HG03378 (cell line): ENCODE results near the gene TAS2R42.
A peak's percentile ranks its signal among the peaks of the same experiment; 100 is the strongest.

ENCODE experiments used
- ATAC-seq: cut with Tn5 transposase; IDR thresholded peaks from one replicate; pipeline ENCODE4 v1.9.1; 2021; ENCODE audit warnings: mild to moderate bottlenecking, moderate library complexity; ENCODE audit not compliant: unreplicated experiment

Gene TAS2R42, protein sequence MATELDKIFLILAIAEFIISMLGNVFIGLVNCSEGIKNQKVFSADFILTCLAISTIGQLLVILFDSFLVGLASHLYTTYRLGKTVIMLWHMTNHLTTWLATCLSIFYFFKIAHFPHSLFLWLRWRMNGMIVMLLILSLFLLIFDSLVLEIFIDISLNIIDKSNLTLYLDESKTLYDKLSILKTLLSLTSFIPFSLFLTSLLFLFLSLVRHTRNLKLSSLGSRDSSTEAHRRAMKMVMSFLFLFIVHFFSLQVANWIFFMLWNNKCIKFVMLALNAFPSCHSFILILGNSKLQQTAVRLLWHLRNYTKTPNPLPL

DNA sequence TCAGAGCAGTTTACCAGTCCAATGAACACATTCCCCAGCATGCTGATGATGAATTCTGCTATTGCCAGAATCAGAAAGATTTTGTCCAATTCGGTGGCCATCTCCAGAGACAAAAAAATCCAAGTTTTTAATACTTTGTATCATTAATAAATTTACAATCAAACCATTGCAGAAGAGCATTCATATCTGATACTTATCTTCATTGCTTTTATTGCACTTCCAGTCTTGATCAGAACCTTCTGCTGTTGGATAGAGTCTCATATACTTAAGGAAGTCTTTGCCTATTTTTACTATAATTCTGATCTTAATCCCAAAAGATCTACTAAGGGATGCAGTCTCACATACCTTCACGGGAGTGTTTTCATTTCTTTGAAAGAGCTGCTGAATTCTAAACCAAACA lies at the start of gene TAS2R42:
Gene TAS2R42 (minus strand): TSS at position 101 of the 400 bp plus-strand sequence. CDS start 0 bp downstream, at position 101.
- ATAC-seq, result no peak

DNA sequence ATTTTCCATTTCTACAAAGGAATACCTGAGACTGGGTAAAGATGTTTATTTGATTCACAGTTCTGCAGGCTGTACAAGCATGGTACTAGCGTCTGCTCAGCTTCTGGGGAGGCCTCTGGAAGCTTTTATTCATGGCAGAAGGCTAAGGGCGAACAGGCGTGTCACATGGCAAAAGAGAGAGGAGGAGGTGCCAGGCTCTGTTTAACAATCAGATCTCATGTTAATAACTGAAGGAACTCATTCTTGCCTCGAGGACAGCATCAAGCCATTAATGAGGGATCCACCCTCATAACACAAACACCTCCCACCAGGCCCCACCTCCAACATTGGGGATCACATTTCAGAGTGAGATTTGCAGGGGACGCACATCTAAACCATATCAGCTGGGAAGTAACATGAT lies 46.8 kb upstream of the TAS2R42 start:
- no peak for ATAC-seq

DNA sequence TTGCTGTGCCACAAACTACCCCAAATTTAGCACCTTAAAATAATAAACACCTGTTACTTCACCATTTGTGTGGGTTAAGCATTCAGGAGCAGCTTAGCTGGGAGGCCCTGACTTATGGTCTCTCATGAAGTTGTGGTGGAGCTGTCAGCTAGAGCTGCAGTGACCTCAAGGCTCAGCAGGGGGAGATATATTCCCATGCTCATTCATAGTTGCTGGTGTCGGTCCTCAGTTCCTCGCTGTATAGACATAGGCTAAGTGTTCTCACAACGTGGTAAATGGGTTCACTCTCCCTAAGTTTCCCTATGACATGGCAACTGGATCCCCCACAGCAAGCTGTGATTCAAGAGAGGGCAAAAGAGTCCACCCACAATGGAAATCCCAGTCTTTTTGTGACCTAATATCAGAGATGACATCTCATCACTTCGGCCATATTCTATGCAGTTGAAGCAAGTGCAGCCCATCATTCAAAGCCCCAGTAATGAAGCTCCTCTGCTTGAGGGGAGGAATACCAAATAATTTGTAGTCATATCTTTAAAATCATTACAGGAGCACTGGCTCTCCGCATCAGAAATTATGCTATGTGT lies 41.7 kb upstream of the TAS2R42 start:
- ATAC-seq, result peak; percentile 73

DNA sequence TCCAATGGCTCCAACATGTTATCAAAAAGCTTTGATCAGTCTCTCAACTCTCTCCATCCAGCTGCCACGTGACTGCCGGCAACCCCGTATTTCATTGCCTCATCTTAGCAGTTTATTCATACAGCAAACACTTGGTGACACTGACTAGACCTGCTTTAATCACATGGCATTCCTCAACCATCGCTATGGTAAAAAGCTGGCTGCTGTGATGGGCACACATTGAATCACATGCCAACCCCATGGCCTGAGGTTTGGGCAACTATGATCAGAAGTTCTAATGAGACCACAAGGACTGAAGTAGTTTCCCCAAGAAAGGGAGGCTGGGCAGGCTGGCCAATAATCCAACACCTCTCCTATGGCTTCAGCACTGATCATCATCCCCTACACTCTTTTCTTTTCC lies 40.6 kb upstream of the TAS2R42 start:
- no peak for ATAC-seq

DNA sequence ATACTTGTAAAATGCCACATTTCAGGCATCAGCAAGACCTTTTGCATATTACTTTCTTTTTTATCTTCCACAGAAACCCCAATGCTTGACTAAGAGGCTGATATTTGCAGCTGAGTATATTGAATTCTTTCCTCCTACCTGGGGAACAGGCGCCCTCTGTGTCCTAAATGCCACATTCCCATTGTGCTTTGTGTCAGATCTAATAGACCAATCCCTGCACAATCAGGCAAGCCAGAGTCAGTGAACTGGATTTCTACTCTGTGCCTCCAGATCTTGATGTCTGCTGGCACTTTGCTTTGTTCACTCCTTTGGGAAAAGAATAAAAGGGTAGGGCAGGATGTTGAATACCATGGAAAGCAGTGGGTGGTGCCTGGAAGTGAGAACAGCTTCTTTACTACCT lies 22.4 kb upstream of the TAS2R42 start:
- ATAC-seq, result no peak

DNA sequence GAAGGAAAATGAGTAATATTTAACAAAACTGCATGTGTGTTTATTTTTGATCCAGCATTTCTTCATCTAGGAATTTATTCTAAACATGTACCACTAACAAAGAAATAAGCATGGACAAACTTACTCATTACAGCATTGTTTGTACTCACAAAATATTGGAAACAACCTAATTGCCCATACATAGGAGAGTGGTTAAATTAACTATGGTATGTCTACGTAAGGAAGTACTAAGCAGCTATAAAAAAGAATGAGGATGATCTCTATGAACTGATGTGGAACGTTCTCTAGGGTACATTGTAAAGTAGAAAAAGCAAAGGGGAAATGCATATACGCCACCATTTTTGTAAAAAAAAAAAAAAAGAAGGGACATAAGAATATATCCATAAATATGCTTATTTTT lies 17.4 kb upstream of the TAS2R42 start:
- ATAC-seq, result no peak

DNA sequence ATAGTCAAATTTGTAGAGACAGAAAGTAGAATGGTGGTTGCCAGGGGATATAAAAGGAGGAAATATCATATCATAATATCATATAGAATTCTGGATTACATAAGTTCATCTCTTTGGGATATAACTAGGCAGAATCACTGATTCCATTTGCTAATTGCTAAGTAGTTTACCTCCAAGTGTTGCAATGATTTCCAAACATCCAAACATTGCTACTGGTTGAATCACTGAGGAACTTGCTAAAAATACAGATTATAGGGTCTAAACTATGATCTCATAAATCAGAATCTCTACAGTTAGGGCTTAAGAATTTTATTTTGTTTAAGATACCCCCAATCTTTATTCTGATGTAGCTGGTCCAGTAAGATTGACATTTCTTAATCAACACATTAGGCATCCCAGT lies 16.1 kb upstream of the TAS2R42 start:
- ATAC-seq, result no peak

DNA sequence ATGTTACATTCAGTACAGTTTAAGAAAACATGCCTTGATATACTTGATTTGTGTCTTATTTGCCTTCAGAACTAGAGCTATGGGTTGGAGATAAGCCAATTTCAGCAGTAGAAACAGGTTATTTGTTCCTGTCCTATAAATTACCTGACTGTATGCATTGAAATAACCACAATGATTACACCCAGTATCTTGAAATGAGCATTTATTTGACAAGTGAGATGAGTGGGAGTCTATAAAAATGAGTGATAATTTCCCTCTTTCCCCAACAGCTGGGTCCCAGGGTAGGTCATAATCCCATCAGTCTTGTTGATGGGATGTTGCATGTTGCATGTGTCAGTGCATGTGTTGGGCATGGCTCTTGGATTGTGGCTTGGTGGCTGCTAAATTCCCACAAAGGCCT lies 3.7 kb downstream of the TAS2R42 start:
- ATAC-seq, result no peak

DNA sequence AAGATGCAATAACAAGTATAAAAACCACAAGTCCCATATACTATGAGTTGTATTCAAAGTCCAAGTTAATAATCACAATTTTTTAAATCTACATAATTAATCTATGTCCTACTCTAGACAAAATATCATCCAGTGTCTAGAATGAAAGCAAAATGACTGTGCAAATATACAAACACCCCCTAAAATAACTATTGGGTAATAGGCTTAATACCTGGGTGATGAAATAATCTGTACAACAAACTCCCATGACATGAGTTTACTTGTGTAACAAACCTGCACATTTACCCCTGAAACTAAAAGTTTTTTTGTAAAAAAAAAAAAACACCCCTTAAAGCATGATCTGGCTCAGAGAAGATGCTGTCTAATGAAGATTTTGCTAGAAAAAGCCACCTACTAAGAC lies 4.2 kb downstream of the TAS2R42 start:
- ATAC-seq, result no peak

DNA sequence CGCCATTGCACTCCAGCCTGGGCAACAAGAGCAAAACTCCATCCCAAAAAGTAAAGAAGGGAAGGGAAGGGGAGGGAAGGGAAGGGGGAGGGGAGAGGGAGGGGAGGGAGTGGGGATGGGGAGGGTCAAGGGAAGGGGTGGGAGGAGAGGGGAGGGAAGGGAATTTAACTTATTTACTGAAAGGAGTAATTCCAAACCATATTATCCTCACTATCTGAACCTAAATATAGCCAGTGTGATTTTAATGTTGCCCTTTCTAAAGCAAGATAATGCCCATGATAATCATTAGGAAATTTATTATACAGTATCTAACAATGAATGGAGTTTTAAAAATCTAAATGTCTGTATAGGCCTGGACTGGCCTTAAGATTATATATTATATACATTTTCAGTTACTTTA lies 8.5 kb downstream of the TAS2R42 start:
- no peak for ATAC-seq

DNA sequence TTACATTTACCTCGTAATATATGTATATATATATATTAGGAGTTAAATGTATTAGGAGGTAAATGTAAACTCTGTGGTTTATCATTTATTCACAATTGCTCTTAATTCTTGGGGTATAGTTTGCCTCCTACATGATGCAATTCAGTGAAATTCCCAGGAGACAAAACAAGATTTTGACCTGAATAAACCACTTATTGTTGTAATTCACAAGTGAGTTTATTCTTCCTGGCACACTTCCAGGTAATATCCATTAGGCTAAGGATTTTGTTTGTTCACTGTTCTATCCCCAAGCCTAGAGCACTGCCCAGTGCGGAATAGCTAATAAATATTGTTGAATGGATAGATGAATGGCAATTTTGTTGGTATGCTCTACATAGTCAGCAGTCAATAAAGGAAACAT lies 12.7 kb downstream of the TAS2R42 start:
- no peak for ATAC-seq

DNA sequence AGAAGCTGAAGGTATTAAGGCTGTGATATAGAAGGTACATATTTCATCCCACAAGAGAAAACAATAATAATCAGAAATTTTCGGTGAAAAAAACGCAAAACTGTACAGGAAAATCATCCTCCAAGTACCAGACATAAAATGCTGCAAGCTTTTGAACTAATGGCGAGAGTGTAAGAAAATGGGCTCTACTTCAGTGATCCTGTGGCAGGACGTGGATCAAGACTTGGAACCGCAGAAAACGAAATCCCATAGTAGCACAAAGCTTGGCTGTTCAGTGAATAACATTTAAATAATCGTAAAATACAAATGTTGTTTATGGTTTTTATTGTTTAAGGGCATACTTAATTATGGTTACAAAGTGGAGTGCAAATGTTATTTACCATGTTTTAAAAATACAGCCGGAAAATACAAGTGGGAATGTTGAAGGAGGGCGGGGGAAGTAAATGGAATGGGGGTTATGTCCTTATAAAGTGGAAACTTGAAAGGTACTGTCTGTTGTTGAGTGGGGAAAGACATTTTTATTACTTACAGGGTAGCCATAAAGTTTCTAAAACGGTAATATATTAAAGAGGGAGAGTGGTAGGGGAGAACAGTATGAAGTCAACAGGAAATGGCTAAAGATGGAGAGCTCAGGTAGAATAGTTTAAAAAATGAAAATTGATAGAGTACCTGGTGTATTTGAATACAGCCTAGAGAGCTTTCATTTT lies 14.6 kb downstream of the TAS2R42 start:
- no peak for ATAC-seq

DNA sequence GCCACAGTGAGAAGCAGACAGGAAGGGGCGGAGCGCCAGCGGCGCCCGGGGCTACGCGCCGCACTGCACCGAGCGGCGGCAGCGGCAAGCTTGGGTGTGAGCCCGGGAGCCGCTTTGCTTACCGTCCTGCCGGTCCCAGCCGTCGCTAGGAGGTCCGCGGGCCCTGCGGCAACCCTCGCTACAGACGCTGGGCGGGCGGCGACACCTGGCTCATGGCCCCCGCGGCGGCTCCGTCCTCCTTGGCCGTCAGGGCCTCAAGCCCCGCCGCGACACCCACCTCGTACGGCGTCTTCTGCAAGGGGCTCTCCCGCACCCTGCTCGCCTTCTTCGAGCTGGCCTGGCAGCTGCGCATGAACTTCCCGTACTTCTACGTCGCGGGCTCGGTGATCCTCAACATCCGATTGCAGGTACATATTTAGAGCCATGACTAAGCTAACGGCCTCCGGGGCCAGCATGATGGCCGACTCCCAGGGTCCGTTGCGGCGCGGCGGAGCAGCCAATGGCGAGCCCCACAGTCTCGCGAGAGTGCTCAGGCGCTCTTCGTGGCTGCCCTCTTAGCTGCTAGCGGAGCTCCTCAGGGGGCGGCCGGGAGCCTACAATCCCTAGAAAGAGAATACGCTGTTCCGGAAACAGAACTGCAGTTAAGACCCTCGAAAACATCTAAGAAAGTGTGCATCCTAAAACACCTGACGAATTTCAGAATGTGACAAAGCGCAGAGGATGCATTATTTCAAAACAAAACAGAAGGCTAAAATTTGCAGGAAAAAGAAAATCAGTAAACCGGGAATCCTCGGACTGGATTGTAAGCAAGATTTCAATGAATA lies 15.4 kb downstream of the TAS2R42 start, which contains the start of gene SMIM10L1:
Gene SMIM10L1 (plus strand): TSS at position 50 of the 824 bp plus-strand sequence. CDS start 163 bp downstream, at position 213.
- ATAC-seq, result peak; percentile 90

DNA sequence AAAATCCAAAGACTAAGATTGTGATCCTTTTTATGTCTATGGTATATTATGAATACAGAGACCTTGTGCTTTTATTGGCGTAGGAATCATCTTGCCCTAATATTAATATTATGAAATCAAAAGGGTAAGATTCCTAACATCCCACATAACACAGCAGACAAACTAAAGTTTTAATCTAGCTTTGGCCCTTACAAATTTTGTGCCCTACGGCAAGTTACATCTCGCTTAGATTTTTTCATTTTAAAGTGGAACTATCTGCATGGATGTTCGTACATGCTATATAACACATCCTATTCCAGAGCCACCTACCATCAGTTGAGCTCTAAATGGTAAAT lies 16.0 kb downstream of the TAS2R42 start:
- ATAC-seq, result no peak

DNA sequence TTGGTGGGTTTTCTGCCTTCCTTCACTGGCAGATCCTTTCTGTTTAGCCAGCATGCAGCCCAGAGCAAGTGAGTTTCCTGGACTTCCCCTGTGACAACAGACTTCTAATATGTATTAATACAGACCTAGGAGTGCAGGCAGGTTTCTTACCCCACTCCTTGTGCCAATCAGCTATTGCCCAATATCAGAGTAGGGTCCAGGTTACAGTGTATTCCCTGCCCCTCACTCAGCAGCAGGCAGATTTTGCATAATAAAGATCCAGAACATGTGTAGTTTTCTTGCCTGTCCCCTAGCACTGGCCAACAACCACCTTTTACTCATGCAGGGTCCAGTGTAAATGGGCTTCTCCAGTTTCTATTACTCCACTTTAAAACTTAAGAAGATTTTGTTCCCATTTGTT lies 20.4 kb downstream of the TAS2R42 start:
- no peak for ATAC-seq

DNA sequence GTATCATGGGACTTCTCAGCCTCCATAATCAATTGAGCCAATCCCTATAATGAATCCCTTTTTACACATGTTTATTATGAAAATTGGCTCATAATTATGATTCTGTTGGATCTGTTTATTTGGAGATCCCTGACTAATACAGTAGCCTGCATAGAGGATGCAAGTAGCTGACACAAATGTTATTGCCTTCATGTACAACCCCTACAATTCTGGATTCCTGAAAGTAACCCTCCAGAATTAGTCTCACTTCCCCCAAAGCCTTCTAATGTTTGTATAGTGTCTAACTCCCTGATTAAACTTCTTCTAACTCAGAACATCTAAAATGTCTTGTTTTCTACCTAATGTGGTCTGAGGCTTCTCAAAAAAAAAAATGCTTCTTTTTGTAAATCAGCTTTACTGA lies 22.4 kb downstream of the TAS2R42 start:
- no peak for ATAC-seq

DNA sequence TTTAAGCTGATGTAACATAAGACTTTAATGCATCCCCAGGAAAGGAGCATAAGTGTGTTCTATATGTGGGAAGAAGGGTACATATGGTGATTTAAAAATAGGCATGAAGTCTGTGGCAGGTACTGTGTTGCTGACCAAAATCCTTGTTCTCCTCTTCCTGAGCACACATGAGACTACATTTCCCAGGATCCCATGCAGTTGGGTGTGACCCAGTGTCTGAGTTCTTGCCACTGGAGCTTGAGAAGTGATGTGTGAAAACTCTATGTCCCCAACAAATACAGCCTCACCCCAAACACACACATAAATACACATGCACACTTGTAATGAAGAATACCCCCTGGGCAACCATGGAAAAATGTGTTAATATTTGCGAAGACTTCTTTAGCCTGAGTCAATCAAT lies 24.2 kb downstream of the TAS2R42 start:
- ATAC-seq, result no peak

DNA sequence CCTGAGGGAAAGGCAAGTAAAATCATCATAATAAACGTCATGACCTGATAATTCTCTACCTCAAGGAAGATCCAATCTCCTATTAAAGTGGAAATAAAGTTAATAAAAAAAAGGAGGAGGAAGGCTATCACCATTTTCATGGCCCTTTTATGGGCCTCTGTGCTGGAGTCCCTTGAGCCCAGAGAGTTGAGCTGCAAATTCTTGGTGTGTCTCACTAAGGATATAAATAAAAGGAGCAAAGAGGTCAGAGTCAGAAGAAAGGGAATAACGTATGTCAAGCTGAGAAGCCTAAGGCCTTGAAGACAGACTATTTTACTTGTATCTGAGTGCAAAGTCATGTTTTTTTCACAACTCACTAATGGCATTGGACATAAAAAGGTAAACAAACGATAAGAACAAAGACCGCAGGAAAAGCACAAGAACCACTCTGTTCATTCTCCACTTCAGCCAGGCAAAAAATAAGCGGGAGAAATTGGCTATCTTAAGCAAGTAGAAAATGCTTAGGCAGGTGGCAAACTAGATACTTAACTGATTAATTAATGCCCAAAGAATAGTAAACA lies 27.8 kb downstream of the TAS2R42 start:
- no peak for ATAC-seq

DNA sequence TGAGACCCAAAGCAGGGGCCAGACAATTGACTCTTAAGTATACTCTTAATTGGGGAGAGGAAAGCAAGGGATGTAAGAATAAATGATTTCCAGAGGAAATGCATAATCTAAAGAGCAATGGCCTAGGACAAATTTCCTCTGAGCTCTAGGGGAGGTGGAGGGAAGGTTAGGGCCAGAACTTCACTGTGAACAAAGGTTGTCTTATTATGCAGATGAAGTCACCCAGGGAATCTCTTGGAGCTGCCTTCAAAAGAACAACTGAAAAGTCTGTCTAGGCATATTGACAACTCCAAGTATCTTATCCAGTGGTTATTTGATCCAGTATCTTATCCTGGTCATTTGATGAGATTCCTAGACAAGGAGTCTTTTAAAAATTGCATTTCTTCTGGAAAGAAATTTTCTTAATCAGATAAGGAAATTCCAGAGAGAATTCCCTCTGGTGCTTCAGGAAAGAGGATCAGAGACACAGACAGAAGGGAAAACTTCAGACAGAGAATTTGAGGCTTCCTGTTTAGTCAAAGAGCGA lies 32.3 kb downstream of the TAS2R42 start:
- ATAC-seq, result no peak

DNA sequence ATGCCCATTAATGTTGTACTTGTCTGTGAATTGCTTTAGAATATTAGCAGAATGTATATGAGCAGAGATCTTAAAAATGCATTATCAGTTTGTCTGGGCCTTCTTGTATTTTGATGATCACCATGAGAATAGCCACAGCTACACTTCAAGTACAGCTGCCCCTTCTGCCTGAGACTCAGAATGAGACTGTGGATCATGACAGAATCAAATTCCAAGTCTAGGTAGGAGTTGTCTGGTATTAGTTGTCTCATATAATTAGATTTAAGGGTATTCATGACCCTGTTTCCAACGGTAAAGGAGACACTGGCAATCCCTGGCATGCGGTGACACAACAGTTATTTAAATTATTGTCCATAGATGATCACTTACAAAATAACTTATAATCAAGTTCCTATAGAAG lies 34.0 kb downstream of the TAS2R42 start:
- no peak for ATAC-seq

DNA sequence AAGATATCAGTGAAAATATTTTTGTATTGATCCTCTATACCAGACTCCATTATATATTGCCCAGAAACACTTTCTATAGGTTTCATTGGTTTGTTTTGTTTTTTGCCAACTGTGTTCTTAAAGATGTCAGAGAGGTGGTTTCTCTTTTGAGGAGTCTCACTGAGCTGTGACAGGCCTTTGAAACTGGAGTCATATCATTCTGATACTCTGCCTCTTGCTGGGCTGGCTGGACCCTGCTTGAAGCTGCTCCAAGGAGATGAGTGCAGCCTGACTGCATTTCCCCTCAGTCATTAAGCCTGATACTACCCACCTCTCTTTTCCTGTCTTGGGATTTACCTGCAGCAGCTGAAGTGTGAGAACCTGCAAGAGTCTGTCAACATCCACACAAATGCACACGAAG lies 35.9 kb downstream of the TAS2R42 start:
- ATAC-seq, result no peak
